Cardiac muscle cell (in vitro differentiated cells and primary cell): Measurements from ENCODE around the gene SLC7A7. TPM values are rescaled to one million over a fixed set of nuclear protein-coding genes. Genes with fewer than 3 reads are reported as not detected.
"Not testable (repeated sequence)": the region's sequence is repeated elsewhere in the genome, so short reads cannot be mapped to it uniquely, and the experiment has no call there.

Experiments
- DNase-seq, 2 donors: peaks; one replicate each; pipeline versions ENCODE4 v3.0.0 to v3.0.0-alpha.2; 2010 to 2017; ENCODE audit warnings: low read depth in 1 of 2, low spot score in 1 of 2
- H3K27ac ChIP-seq: fragments of 200-600 bp; sonication (generic); 2 replicates; pipeline ENCODE4 v1.5.1; 2016
- H3K27me3 ChIP-seq: fragments of 200-600 bp; sonication (generic); 2 replicates; pipeline ENCODE4 v1.6.0; 2016; ENCODE audit warnings: control low read depth
- H3K36me3 ChIP-seq: fragments of 200-600 bp; sonication (generic); 2 replicates; pipeline ENCODE4 v1.5.1; 2016; ENCODE audit warnings: control low read depth
- H3K4me1 ChIP-seq: fragments of 200-600 bp; sonication (generic); 2 replicates; pipeline ENCODE4 v1.8.1; 2017; ENCODE audit warnings: low read depth, mild to moderate bottlenecking, mixed run types
- H3K4me3 ChIP-seq: fragments of 200-600 bp; sonication (generic); 2 replicates; pipeline ENCODE4 v1.5.1; 2016; ENCODE audit warnings: mild to moderate bottlenecking
- H3K9me3 ChIP-seq: fragments of 200-600 bp; sonication (generic); 2 replicates; pipeline ENCODE4 v1.5.1; 2017; ENCODE audit warnings: low read depth, mild to moderate bottlenecking, control low read depth
- polyA plus RNA-seq: library from polyadenylated mRNA; unstranded; fragments of >200 nt; fragmentation: Nextera tagmentation; extraction: Ambion mirVana; gene quantifications from 2 replicates; pipeline ENCODE4 v1.2.1, GENCODE V29; 2016
- total RNA-seq: library from RNA; depleted of rRNA; stranded (reverse); fragments of >200 nt; gene quantifications from 2 replicates; pipeline ENCODE4 v1.2.3, GENCODE V29; 2016
- TF ChIP-seq, protein P1 (sequence below): IDR thresholded peaks from 2 replicates; pipeline ENCODE4 v1.5.1; 2012; ENCODE audit warnings: low read depth, mild to moderate bottlenecking, low read length

The SLC7A7 gene
- total and polyA plus RNA-seq, 2 experiments from 2014 or later, result 1.9 to 2.3 TPM

DNA sequence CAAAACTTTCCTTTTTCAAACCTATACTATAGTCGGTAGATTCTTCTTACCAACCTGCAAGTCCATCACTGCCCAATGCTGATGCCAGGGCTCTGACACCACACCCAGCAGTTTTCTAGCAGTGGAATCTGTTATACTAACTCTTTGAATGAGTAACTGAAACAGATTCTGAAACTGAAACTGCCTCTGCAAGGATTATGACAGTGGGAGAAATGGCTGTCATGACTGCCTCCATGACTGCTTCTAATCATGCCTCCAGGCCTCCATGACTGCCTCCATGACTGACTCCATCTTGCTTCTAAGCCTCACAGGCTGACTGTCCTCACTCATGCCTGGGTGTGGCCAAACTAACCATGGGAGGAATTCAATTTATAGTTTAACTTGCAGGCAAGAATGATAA, 78.2 kb downstream of the SLC7A7 start:
- Histone ChIP-seq H3K27ac (no peak overlapping the region), H3K9me3 (no peaks in the 10 kb centered on the region), H3K4me3 (no peak overlapping the region), H3K27me3 (no peaks in the 10 kb centered on the region), H3K4me1 (no peaks in the 10 kb centered on the region), H3K36me3 (no peaks in the 10 kb centered on the region)
- DNase-seq, result no peak
- TF ChIP-seq, protein P1, sequence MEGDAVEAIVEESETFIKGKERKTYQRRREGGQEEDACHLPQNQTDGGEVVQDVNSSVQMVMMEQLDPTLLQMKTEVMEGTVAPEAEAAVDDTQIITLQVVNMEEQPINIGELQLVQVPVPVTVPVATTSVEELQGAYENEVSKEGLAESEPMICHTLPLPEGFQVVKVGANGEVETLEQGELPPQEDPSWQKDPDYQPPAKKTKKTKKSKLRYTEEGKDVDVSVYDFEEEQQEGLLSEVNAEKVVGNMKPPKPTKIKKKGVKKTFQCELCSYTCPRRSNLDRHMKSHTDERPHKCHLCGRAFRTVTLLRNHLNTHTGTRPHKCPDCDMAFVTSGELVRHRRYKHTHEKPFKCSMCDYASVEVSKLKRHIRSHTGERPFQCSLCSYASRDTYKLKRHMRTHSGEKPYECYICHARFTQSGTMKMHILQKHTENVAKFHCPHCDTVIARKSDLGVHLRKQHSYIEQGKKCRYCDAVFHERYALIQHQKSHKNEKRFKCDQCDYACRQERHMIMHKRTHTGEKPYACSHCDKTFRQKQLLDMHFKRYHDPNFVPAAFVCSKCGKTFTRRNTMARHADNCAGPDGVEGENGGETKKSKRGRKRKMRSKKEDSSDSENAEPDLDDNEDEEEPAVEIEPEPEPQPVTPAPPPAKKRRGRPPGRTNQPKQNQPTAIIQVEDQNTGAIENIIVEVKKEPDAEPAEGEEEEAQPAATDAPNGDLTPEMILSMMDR, result no peak

DNA sequence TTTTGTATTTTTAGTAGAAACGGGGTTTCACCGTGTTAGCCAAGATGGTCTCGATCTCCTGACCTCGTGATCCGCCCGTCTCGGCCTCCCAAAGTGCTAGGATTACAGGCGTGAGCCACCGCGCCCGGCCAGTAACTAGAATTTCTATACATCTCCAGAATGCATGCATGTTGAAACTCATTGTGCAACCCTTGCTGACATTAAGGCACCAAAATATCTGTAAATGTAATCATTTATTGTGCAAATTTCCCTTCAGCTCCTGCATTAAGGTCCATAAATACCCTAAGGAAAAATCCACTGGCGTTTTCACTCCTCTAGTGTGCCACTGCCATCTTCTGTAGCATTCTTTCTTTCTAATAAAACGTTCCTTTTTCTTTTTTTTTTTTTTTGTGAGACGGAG, 78.9 kb downstream of the SLC7A7 start:
- H3K36me3 ChIP-seq, result not testable (repeated sequence)

DNA sequence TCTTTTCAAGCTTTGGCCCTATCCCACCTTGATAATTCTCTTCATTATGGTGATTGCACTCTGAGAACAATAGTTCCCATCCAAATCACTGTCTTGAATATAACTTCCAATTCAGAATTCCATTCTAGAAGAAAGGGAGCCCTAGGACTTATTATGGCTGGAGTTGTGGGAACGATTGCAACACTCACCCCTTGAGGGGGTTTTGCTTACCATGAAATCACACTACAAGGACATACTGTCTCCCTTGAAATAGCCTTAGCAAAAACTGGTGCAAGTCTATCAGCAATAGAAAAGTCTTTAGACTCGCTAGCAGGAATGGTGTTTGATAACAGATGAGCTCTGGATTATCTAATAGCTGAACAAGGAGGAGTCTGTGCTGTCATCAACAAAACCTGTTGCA, 80.1 kb downstream of the SLC7A7 start:
- Histone ChIP-seq H3K27ac (no peak overlapping the region), H3K27me3 (no peaks in the 10 kb centered on the region), H3K4me3 (no peak overlapping the region), H3K4me1 (no peaks in the 10 kb centered on the region), H3K36me3 (no peaks in the 10 kb centered on the region), H3K9me3 (no peaks in the 10 kb centered on the region)
- DNase-seq, result no peak
- TF ChIP-seq, protein P1, result no peak

More for the DNA sequence above, 78.9 kb downstream of the SLC7A7 start:
- not testable (repeated sequence) for H3K27me3 ChIP-seq, H3K27ac ChIP-seq, DNase-seq, H3K4me3 ChIP-seq, H3K4me1 ChIP-seq, H3K9me3 ChIP-seq

DNA sequence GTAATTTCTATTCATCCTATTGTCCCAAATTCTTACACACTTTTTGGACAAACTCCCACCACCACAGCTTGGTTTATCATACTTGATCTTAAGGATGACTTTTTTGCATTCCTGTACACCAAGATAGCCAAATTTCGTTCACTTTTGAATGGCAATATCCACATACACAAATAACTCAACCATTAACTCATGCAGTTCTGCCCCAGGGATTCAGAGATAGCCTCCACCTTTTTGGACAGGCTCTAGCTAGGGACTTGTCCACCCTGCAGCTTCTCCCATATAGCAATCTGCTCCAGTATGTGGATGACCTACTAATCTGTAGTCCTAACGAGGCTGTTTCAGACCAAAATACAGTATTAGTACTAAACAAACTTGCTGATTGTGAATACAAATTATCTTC, 81.4 kb downstream of the SLC7A7 start:
- H3K36me3 ChIP-seq, result no peaks in the 10 kb centered on the region
- DNase-seq, result no peak
- no peak overlapping the region for H3K27ac ChIP-seq
- TF ChIP-seq, protein P1, result no peak
- H3K4me1 ChIP-seq, result no peaks in the 10 kb centered on the region
- H3K27me3 ChIP-seq, result no peaks in the 10 kb centered on the region
- no peaks in the 10 kb centered on the region for H3K9me3 ChIP-seq
- H3K4me3 ChIP-seq, result no peak overlapping the region

DNA sequence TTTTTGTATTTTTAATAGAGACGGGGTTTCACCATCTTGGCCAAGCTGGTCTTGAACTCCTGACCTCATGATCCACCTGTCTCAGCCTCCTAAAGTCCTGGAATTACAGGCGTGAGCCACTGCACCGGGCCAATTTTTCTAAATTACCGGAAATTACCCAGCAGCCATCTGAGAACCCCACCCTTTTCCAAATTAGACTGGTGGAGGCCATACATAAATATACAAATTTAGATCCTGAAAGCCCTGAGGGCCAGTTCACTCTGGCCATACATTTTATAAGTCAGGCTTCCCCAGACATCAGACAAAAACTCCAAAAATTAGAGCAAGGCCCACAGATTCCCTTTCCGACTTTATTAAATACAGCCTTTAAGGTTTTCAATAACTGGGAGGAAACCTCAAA, 83.2 kb downstream of the SLC7A7 start:
- H3K9me3 ChIP-seq, H3K4me3 ChIP-seq, H3K36me3 ChIP-seq, H3K4me1 ChIP-seq, H3K27me3 ChIP-seq, DNase-seq, H3K27ac ChIP-seq: not testable (repeated sequence)

DNA sequence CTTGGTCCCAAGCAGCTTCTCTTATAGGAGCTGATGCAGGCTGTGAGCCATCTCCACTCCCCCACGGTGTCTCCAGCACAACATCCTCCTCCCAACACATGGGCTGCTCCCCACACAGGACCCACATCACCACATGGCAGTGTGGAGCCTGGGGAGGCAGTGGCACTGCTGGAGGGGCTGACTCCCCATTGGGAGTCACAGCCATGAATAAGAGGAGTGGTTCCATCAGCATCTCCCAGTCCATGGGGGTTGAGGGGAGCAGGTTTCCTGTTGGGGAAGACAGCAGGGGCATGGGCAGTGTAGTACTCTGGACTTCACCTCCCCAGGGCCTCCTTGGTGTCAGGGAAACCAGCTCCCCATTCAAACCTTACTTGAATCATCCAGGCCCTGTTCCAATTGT, 89.2 kb downstream of the SLC7A7 start:
- Histone ChIP-seq H3K9me3 (no peaks in the 10 kb centered on the region), H3K27ac (no peak overlapping the region), H3K4me3 (no peak overlapping the region), H3K27me3 (no peaks in the 10 kb centered on the region), H3K4me1 (no peaks in the 10 kb centered on the region), H3K36me3 (no peaks in the 10 kb centered on the region)
- TF ChIP-seq, protein P1, result no peak
- DNase-seq, result no peak

DNA sequence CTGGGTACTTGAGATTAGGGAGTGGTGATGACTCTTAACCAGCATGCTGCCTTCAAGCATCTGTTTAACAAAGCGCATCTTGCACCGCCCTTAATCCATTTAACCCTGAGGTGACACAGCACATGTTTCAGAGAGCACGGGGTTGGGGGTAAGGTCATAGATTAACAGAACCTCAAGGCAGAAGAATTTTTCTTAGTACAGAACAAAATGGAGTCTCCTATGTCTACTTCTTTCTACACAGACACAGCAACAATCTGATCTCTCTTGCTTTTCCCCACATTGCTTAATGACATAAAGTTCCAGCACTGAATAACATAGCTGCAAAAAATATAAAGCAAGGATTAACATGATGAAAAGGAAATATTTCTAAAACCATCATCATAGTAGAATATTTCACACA, 89.9 kb downstream of the SLC7A7 start:
- H3K4me3 ChIP-seq, DNase-seq, H3K27ac ChIP-seq, H3K27me3 ChIP-seq, H3K36me3 ChIP-seq, H3K4me1 ChIP-seq, H3K9me3 ChIP-seq: not testable (repeated sequence)

DNA sequence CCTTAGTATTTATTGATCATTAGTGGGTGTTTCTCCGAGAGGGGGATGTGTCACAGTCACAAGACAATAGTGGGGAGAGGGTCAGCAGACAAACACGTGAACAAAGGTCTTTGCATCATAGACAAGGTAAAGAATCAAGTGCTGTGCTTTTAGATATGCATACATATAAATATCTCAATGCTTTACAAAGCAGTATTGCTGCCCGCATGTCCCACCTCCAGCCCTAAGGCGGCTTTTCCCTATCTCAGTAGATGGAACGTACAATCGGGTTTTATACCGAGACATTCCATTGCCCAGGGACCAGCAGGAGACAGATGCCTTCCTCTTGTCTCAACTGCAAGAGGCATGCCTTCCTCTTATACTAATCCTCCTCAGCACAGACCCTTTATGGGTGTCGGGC, 90.4 kb downstream of the SLC7A7 start:
- not testable (repeated sequence) for H3K27ac ChIP-seq, H3K4me1 ChIP-seq, H3K27me3 ChIP-seq, DNase-seq, H3K36me3 ChIP-seq, H3K4me3 ChIP-seq, H3K9me3 ChIP-seq
